ES-I3 (cell line): ENCODE data around the gene CD80.
A peak's percentile ranks its signal among the peaks of the same experiment; 100 is the strongest.

Experiments used
- H3K36me3 ChIP-seq: 2 replicates; pipeline ENCODE4 v1.6.1; 2013; ENCODE audit warnings: mild to moderate bottlenecking, low read length, control low read depth, moderate library complexity; ENCODE audit not compliant: insufficient read depth
- H3K4me1 ChIP-seq: 2 replicates; pipeline ENCODE4 v1.6.1; 2013; ENCODE audit warnings: mild to moderate bottlenecking, control low read depth, low read length; ENCODE audit not compliant: insufficient read depth
- H3K9ac ChIP-seq: 2 replicates; pipeline ENCODE4 v1.6.1; 2013; ENCODE audit warnings: low read depth, mild to moderate bottlenecking, low read length, moderate library complexity
- H3K9me3 ChIP-seq: 2 replicates; pipeline ENCODE4 v1.6.1; 2013; ENCODE audit warnings: mild to moderate bottlenecking, low read length, moderate library complexity; ENCODE audit not compliant: control insufficient read depth, insufficient read depth

CD80 gene

DNA sequence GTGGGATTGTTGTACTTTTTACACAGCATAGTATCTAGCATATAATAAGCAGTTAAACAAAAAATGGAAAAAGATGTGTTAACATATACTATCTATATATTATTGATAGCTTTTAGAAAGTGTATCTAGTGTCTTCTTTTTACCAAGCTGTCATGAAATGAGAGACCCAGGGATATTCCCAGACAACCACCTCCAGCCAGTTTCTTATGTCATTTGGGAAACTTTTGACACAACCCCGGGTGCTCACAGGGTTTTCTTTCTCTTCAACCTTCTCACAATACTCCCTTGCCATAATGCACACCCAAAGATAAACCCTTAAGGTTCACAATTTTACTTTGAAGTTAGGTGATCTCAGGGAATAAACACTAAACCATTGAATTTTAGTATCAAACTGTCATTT, 33.4 kb upstream of the CD80 start:
- Histone ChIP-seq H3K9ac (no peak overlapping the region), H3K9me3 (no peaks in the 10 kb centered on the region), H3K36me3 (no peaks in the 10 kb centered on the region), H3K4me1 (peaks cover 4% of the 10 kb centered on the region; the same call in 1 of the 2 replicates)

DNA sequence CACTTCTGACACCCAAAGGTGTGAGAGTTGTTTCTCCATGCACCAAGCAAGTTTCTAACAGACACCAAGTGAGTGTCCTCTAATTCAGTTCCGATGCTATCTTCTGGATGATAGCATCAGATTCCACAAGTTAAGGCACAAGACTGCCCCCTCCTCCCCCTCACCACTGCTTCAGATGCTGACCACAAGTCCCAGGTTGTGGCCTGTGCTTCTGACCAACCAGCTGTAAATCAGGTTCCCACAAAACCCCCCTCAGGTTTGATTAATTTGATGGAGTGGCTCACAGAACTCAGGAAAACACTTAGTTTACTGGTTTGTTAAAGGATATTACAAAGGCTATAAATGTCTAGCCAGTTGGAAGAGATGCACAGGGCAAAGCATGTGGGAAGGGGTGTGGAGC, 31.3 kb upstream of the CD80 start:
- Histone ChIP-seq H3K4me1 (0 out of 2 replicates have a peak, but pooled peaks cover 4% of the 10 kb centered on the region), H3K9ac (no peak overlapping the region), H3K36me3 (no peaks in the 10 kb centered on the region), H3K9me3 (no peaks in the 10 kb centered on the region)

GRCh38 chr3:119589102-119589773, 29.8 kb upstream of the CD80 start:
- 0 out of 2 replicates have a peak, but pooled peaks cover 4% of the 10 kb centered on the region for H3K4me1 ChIP-seq
- no peaks in the 10 kb centered on the region for H3K36me3 ChIP-seq
- no peaks in the 10 kb centered on the region for H3K9me3 ChIP-seq
- no peak overlapping the region for H3K9ac ChIP-seq

DNA sequence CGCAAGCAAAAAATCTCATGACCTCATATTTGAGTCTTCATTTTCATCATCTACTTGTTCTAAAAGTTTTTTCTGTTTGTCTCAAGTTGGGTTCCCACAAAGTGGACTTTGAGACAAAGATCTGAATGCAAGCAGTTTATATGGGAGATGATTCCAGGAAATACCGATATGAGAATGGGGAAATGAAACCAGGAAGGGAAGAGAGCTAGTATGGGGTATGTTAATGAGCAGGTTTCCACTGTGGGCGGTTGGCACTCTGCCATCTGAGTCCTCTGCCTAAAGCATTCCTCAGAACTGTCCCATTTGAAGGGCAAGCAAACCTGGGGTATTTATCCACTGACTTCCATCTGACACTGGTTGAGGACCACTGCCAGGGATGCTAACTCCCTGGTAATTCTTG, 28.7 kb upstream of the CD80 start:
- Histone ChIP-seq H3K9me3 (no peaks in the 10 kb centered on the region), H3K9ac (no peak overlapping the region), H3K36me3 (no peaks in the 10 kb centered on the region), H3K4me1 (0 out of 2 replicates have a peak, but pooled peaks cover 4% of the 10 kb centered on the region)

DNA sequence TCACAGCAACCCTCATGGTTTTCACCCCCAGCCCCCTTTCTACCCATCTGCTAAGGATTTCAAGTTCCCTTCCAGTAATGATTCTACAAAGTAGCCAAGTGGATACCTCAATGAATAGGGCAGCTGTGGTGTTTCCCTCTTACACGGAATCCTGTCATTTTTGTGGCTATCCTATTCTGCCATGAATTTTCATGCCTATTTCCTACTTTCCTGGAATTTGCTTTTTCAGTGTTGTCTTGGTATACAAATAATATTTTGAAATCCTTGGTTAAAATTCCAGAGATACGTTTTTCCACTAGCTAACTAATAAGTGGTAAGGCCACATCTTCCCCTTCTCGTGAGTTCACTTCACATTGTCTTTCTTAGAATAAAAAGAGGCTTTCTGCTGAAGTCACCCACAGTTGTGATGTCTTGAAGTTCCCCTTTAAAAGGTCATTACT, 27.3 kb upstream of the CD80 start:
- Histone ChIP-seq H3K36me3 (no peaks in the 10 kb centered on the region), H3K4me1 (0 out of 2 replicates have a peak, but pooled peaks cover 4% of the 10 kb centered on the region), H3K9ac (no peak overlapping the region), H3K9me3 (no peaks in the 10 kb centered on the region)

- Histone ChIP-seq H3K9ac (no peak overlapping the region), H3K4me1 (0 out of 2 replicates have a peak, but pooled peaks cover 4% of the 10 kb centered on the region), H3K36me3 (no peaks in the 10 kb centered on the region), H3K9me3 (no peaks in the 10 kb centered on the region)
Measured at GRCh38 chr3:119585856-119586570, 26.6 kb upstream of the CD80 start.

DNA sequence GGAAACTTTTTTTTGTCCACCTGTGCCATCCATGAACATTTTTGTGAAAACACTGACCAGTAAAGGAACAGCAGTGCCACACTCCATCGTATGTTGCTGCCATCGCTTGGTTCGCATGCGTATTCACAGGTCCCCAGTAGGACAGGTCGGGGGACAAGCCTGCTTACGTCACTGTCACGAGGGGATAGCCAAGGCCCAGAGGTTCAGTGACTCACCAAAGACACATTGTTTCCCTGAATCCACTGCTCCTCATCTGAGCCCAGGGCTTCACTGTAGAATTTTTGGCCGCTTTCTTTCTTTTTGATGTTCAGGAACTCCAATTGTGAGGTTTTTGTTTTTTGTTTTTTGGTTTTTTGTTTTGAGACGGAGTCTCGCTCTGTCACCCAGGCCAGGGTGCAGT, 25.8 kb upstream of the CD80 start:
- no peaks in the 10 kb centered on the region for H3K9me3 ChIP-seq
- H3K36me3 ChIP-seq: no peaks in the 10 kb centered on the region
- H3K9ac ChIP-seq: no peak overlapping the region
- 0 out of 2 replicates have a peak, but pooled peaks cover 4% of the 10 kb centered on the region for H3K4me1 ChIP-seq

DNA sequence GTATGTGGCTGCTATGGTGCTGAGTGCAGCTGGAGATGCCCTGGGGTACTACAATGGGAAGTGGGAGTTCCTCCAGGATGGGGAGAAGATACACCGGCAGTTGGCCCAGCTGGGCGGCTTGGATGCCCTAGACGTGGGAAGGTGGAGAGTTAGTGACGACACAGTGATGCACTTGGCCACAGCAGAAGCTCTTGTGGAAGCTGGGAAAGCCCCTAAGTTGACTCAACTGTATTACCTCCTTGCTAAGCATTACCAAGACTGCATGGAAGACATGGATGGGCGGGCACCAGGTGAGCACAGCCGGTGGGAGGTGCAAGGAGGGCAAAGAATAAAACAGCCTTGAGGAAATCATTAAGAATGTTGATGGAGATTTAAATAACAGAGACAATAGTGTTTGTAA, 22.8 kb upstream of the CD80 start:
- Histone ChIP-seq H3K9ac (no peak overlapping the region), H3K4me1 (no peaks in the 10 kb centered on the region), H3K36me3 (no peaks in the 10 kb centered on the region), H3K9me3 (no peaks in the 10 kb centered on the region)

DNA sequence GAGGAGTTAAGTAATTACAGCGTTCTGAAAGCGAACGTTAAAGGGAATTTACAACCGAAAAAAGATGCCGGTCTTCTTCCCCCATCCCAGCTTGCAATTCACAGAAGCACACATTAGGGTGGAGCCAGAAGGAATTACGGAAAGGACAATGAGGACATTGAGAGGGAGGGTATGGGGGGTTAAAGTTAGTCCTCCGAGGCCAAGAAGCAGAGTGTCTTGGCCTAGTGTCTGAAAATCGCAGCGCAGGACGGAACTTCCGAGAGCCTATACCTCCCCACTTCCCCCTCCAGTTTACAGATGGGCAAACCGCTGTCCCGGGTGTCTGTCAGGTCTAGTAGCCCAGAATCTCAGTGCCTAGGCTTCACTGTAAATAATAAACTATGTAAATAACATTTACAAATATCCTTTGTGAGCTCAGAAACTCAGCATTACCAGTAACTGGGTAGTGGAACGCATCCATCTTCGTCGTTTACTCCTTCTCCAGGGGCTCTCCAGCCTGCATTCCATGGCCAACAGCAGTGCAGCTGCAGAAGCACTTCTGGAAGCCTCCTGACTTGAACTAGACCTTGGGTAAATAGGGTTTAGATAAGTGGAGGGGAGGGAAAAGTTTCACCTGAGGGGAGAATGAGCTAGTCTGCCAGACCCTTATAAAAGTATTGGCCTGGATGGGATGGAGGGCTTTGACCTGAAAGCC, 20.8 kb upstream of the CD80 start:
- no peaks in the 10 kb centered on the region for H3K9me3 ChIP-seq
- H3K9ac ChIP-seq: peak overlapping the region; percentile 60
- no peaks in the 10 kb centered on the region for H3K4me1 ChIP-seq
- H3K36me3 ChIP-seq: no peaks in the 10 kb centered on the region

- H3K9ac ChIP-seq: peak within 1 kb of the TSS; percentile 60
- no peaks in the 10 kb centered on the region for H3K9me3 ChIP-seq
- H3K36me3 ChIP-seq: no peaks in the 10 kb centered on the region
- no peaks in the 10 kb centered on the region for H3K4me1 ChIP-seq
Measured at GRCh38 chr3:119579366-119580066, 20.1 kb upstream of the CD80 start, which contains the start of gene ADPRH. TSS of gene ADPRH (plus strand) at chr3:119579492. CDS start at chr3:119582170, 2,678 bp downstream.

DNA sequence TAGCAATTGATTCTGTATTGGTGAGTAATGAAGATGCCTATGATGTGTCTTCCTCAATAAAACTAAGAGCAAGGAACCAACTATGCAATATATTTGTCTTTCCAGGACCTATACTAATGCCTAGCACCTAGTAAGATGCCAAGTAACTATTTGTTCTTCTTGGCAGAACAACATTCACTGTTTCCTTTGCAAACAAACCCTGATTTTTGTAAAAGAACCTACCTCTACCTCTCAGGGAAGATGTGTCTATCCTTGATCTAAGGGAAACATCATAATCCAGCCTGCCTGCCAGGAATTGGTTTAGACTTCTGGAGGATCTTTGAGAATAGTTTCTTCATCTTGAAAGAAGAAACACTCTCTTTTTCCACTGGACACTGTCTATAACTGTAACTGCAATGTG, 16.1 kb upstream of the CD80 start:
- Histone ChIP-seq H3K9ac (no peak overlapping the region), H3K4me1 (no peaks in the 10 kb centered on the region), H3K9me3 (no peaks in the 10 kb centered on the region), H3K36me3 (no peaks in the 10 kb centered on the region)

GRCh38 chr3:119571688-119572087, 12.3 kb upstream of the CD80 start:
- Histone ChIP-seq H3K36me3 (no peaks in the 10 kb centered on the region), H3K4me1 (no peaks in the 10 kb centered on the region), H3K9ac (no peak overlapping the region), H3K9me3 (no peaks in the 10 kb centered on the region)

DNA sequence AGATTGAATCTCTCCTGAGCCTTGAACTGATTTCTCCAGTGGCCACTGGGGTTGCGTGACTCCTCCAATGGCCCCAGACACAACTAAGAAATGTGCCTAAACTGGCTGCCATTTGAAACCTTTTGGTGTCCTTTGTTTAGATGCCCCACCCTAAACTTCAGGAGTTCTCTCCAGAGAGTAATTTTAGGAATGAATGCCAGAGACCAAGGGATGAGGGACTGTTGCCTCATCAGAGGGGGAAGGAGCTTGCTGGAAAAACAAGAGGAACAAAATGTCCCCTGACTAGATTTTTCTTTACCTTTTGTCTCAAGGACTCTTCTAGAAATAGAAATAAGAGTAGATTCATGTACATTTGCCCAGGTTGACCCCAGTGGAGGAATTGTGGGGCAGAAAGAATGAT, 11.8 kb upstream of the CD80 start:
- no peaks in the 10 kb centered on the region for H3K9me3 ChIP-seq
- no peak overlapping the region for H3K9ac ChIP-seq

DNA sequence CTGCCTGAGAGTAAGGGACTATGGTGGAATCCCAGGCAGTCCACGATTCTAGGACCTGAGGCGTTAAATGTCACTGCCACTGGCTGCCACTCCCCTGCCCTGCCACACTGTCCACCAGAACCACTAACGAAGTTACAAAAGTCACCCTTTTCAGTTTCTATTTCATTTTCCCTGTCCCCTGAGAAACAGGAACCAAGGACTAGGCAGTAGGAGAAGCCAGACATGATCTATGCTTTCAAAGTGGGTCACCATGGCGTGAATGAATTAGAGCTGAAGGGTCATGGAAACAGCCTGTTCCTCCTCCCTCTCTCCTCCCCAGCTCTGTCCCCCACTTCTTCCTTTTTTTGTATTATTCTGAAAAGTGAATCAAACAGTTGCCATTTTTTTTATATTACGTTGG, 10.8 kb upstream of the CD80 start:
- no peak overlapping the region for H3K9ac ChIP-seq
- no peaks in the 10 kb centered on the region for H3K9me3 ChIP-seq
- H3K4me1 ChIP-seq: no peaks in the 10 kb centered on the region
- no peaks in the 10 kb centered on the region for H3K36me3 ChIP-seq

More for the DNA sequence above, 11.8 kb upstream of the CD80 start:
- no peaks in the 10 kb centered on the region for H3K36me3 ChIP-seq
- no peaks in the 10 kb centered on the region for H3K4me1 ChIP-seq
